HepG2 (cell line): ENCODE data around the gene RABEP1. TPM values are rescaled to one million over a fixed set of nuclear protein-coding genes. Genes with fewer than 3 reads are reported as not detected.
A peak's percentile ranks its signal among the peaks of the same experiment; 100 is the strongest.
"Not testable (repeated sequence)": the region's sequence is repeated elsewhere in the genome, so short reads cannot be mapped to it uniquely, and the experiment has no call there.

Experiments used
- ATAC-seq: fragments of 200-7000 bp; cut with Tn5 transposase; 3 replicates; pipeline ENCODE4 v1.9.1; 2020; ENCODE audit warnings: mild to moderate bottlenecking, moderate library complexity
- BruUV-seq: library from RNA; stranded (reverse); fragments of 400-500 nt; replicated peaks from 2 replicates; lab custom pipeline; 2021; lab: Mats Ljungman, UMichigan
- CTCF ChIA-PET: fragments of 300-600 bp; formaldehyde crosslinking; extraction: SDS; loops from one replicate; lab custom pipeline; 2021; ENCODE audit warnings: low total read pairs, inconsistent platforms, low intra/inter-chr PET ratio; lab: Yijun Ruan, JAX
- POLR2A ChIA-PET: fragments of 350-600 bp; sonication (Branson Sonifier 250); formaldehyde crosslinking; loops from one replicate; lab custom pipeline; 2020; ENCODE audit warnings: antibody characterized with exemption, inconsistent platforms; lab: Yijun Ruan, JAX
- DNase-seq: peaks from one replicate; pipeline ENCODE4 v3.0.0-alpha.2; 2015; ENCODE audit warnings: low spot score
- FAIRE-seq: peaks from 3 replicates; lab custom pipeline; 2011; peaks lifted over from hg19 to GRCh38; lab: Jason Lieb, UNC
- H2AFZ ChIP-seq: one replicate; pipeline ENCODE4 v1.6.1; 2011; ENCODE audit warnings: low read length, inconsistent platforms
- H3K27ac ChIP-seq: fragments of 300-600 bp; 3 replicates; pipeline ENCODE4 v1.8.0; 2011; ENCODE audit warnings: mixed run types, mild to moderate bottlenecking, mixed read lengths, low read length, inconsistent platforms; ENCODE audit not compliant: insufficient read depth; ENCODE audit errors: extremely low read length
- H3K27me3 ChIP-seq, 2 experiments: fragments of 200-600 bp in 1 of 2; 2 replicates in 1 of 2; 3 replicates in 1 of 2; pipeline versions ENCODE4 v1.6.0 to v1.8.0; 2011; ENCODE audit warnings: low read length in 2 of 2, mild to moderate bottlenecking in 2 of 2, moderate library complexity in 2 of 2, inconsistent platforms in 1 of 2; ENCODE audit not compliant: insufficient read depth in 2 of 2, control insufficient read depth in 1 of 2
- H3K36me3 ChIP-seq, 2 experiments: fragments of 200-600 bp in 1 of 2; replicated peaks in 1 of 2; 2 replicates in 1 of 2; 3 replicates in 1 of 2; pipeline versions ENCODE4 v1.5.1 to v1.8.0; 2011; ENCODE audit warnings: low read length in 2 of 2, inconsistent platforms in 1 of 2; ENCODE audit not compliant: insufficient read depth in 2 of 2, control insufficient read depth in 1 of 2
- H3K4me1 ChIP-seq: 2 replicates; pipeline ENCODE4 v1.5.1; 2012; ENCODE audit warnings: low read length, inconsistent platforms; ENCODE audit not compliant: insufficient read depth
- H3K4me2 ChIP-seq: 2 replicates; pipeline ENCODE4 v1.6.0; 2011; ENCODE audit warnings: low read depth, low read length, inconsistent platforms
- H3K4me3 ChIP-seq, 3 experiments: fragments of 200-600 bp in 1 of 3; sonication (generic), shearing (Covaris generic) in 1 of 3; replicated peaks in 1 of 3; 2 replicates each; pipeline ENCODE4 v1.5.1; 2011 to 2016; ENCODE audit warnings: low read length in 3 of 3, inconsistent platforms in 2 of 3, low read depth in 2 of 3, mild to moderate bottlenecking in 2 of 3, control low read depth in 1 of 3, mixed read lengths in 1 of 3; ENCODE audit not compliant: insufficient read depth in 1 of 3
- H3K79me2 ChIP-seq: one replicate; pipeline ENCODE4 v1.6.1; 2011; ENCODE audit warnings: low read length, inconsistent platforms; ENCODE audit not compliant: insufficient read depth
- H3K9ac ChIP-seq: 2 replicates; pipeline ENCODE4 v1.6.0; 2011; ENCODE audit warnings: mild to moderate bottlenecking, low read depth, low read length, inconsistent platforms; ENCODE audit not compliant: insufficient read depth
- H3K9me3 ChIP-seq: 2 replicates; pipeline ENCODE4 v1.5.1; 2012; ENCODE audit warnings: mild to moderate bottlenecking, low read length
- H4K20me1 ChIP-seq: 2 replicates; pipeline ENCODE4 v1.6.0; 2011; ENCODE audit warnings: inconsistent platforms, mild to moderate bottlenecking, low read length, moderate library complexity; ENCODE audit not compliant: insufficient read depth
- ELF3 ChIP-seq: IDR thresholded peaks from 2 replicates; pipeline ENCODE4 v1.6.1; 2016; ENCODE audit warnings: missing genetic modification reagents, missing compliant biosample characterization
- KDM1A ChIP-seq: IDR thresholded peaks from 2 replicates; pipeline ENCODE4 v1.6.1; 2016; ENCODE audit warnings: missing compliant biosample characterization
- MNT ChIP-seq: fragments of 450-650 bp; IDR thresholded peaks from 2 replicates; pipeline ENCODE4 v1.6.1; 2016
- NFRKB ChIP-seq: fragments of 450-650 bp; IDR thresholded peaks from 2 replicates; pipeline ENCODE4 v1.6.1; 2017
- ZNF382 ChIP-seq: sonication (generic); formaldehyde crosslinking; IDR thresholded peaks from 2 replicates; pipeline ENCODE4 v1.5.0; 2020; ENCODE audit warnings: missing genetic modification reagents, mild to moderate bottlenecking, borderline replicate concordance
- ZNF777 ChIP-seq: sonication (generic); formaldehyde crosslinking; IDR thresholded peaks from 2 replicates; pipeline ENCODE4 v1.4.0; 2020; ENCODE audit warnings: missing genetic modification reagents
- WGBS: methylation state at CpG from one replicate; pipeline ENCODE4 v1.1.6; 2017; ENCODE audit warnings: low lambda C conversion rate; 5-methylcytosine and 5-hydroxymethylcytosine counted together
- in situ Hi-C: cut with HindIII; loops from 2 replicates; pipeline ENCODE4 v1.10.0; 2017; ENCODE audit warnings: low pct_unique_long_range_greater_than_20kb; ENCODE audit not compliant: extremely low pct_ligation_motif_present
- intact Hi-C: fragments of 100-400 bp; cut with micrococcal nuclease; formaldehyde crosslinking; loops from one replicate; pipeline ENCODE4 v1.10.0; 2022; ENCODE audit not compliant: unreplicated experiment
- polyA plus RNA-seq, 8 experiments: library from polyadenylated mRNA; depleted of rRNA in 3 of 8; stranded (reverse) in 7 of 8; unstranded in 1 of 8; fragments of >200 nt; fragmentation: Illumina TruSeq in 4 of 8; extraction: Trizol in 4 of 8; gene quantifications; 2 replicates each; pipeline versions ENCODE4 v1.2.1 to v1.2.3, GENCODE V29; 2011 to 2016; ENCODE audit warnings: low read depth in 4 of 8, missing spikeins in 1 of 8, mixed read lengths in 1 of 8; ENCODE audit not compliant: insufficient read depth in 1 of 8
- total RNA-seq, 5 experiments: library from RNA; depleted of rRNA; stranded (reverse); fragments of >200 nt; fragmentation: Illumina TruSeq; extraction: Trizol; gene quantifications; 2 replicates each; pipeline ENCODE4 v1.2.3, GENCODE V29; 2016; ENCODE audit warnings: low read depth in 1 of 5

RABEP1 gene
- total and polyA plus RNA-seq, 2 of the 13 experiments (the other 11 are each of a cell fraction or from before 2014, with no cell fraction given) = 13.7 to 41.5 TPM

GRCh38 chr17:5281814-5282641 lies at the start of gene RABEP1 (continued):
- peak; percentile 20; the same call in 1 of the 2 replicates for TF ChIP-seq MNT
- peak; percentile 39; the same call in 1 of the 2 replicates for TF ChIP-seq ELF3
- no peak for TF ChIP-seq ZNF382
- TF ChIP-seq KDM1A = peak; percentile 94; the same call in 1 of the 2 replicates
- no peak for TF ChIP-seq ZNF777 (CRISPR knock-in tag)
- no peak for TF ChIP-seq NFRKB
- TF ChIP-seq, all 625 proteins: peak for 127

DNA sequence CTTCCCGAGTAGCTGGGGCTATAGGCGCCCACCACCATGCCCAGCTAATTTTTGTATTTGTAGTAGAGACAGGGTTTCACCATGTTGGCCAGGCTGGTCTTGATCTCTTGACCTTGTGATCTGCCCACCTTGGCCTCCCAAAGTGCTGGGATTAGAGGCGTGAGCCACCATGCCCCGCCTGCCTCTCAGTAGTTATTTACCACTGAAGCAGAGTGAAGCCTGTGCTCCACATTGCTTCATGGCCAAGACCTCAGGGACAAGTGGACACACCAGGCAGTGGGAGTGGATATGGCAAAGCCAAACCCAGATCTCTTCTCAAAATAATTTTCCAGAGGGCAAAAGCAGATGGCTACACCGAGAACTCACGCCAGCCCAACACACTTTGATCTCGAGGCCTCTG lies 48.6 kb upstream of the RABEP1 start:
- H3K4me2 ChIP-seq, FAIRE-seq, ATAC-seq, H3K79me2 ChIP-seq, H3K9ac ChIP-seq, H3K4me3 ChIP-seq, H2AFZ ChIP-seq, H3K27ac ChIP-seq, intact Hi-C loops, in situ Hi-C loops, CTCF ChIA-PET, POLR2A ChIA-PET, H3K9me3 ChIP-seq, BruUV-seq, DNase-seq, H3K36me3 ChIP-seq: not testable (repeated sequence)
- Histone ChIP-seq H3K27me3 (peaks cover 7 to 54% of the 10 kb centered on the region in 2 experiments; a peak in 4 of 5 replicates), H3K4me1 (peaks cover 21% of the 10 kb centered on the region), H4K20me1 (peaks cover 35% of the 10 kb centered on the region)
- WGBS = 71% methylated on average over 7 of the region's 7 CpGs
